GM13976 (cell line): Measurements from ENCODE around the gene CTAG1B.

Experiments
- DNase-seq: peaks from one replicate; pipeline ENCODE4 v3.0.0; 2012; ENCODE audit warnings: low spot score
- in situ Hi-C: fragments of 300-500 bp; cut with MboI; formaldehyde crosslinking; loops from one replicate; pipeline ENCODE4 v1.12.0; 2022; ENCODE audit warnings: low sequenced_read_pairs, mixed read lengths, inconsistent platforms; ENCODE audit not compliant: unreplicated experiment
- TF ChIP-seq, protein P1 (sequence below): IDR thresholded peaks from 2 replicates; pipeline ENCODE4 v1.5.1; 2012; ENCODE audit warnings: borderline replicate concordance, mild to moderate bottlenecking; ENCODE audit not compliant: insufficient read depth; ENCODE audit errors: extremely low read depth, missing control alignments, control extremely low read depth

The CTAG1B gene

DNA sequence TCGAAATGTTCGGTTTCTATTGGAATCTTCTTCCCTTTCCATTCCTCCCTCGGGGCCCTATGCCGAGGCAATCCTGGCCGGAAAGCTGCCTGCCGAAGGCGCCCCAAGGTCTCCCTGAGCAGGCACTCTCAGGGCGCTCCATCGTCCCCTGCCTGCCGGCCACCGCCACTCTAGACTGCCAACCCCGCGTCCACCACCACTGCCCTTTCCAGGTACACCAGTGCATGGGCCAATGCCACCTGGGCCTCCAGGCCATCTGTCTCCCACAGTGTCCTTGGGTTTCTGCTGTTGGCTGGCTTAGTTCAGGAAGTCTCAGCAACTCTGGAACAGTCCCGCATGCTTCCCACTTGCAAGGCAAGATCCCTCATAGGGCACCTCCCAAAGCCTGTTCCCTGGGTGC, 19.6 kb downstream of the CTAG1B start:
- TF ChIP-seq, protein P1, sequence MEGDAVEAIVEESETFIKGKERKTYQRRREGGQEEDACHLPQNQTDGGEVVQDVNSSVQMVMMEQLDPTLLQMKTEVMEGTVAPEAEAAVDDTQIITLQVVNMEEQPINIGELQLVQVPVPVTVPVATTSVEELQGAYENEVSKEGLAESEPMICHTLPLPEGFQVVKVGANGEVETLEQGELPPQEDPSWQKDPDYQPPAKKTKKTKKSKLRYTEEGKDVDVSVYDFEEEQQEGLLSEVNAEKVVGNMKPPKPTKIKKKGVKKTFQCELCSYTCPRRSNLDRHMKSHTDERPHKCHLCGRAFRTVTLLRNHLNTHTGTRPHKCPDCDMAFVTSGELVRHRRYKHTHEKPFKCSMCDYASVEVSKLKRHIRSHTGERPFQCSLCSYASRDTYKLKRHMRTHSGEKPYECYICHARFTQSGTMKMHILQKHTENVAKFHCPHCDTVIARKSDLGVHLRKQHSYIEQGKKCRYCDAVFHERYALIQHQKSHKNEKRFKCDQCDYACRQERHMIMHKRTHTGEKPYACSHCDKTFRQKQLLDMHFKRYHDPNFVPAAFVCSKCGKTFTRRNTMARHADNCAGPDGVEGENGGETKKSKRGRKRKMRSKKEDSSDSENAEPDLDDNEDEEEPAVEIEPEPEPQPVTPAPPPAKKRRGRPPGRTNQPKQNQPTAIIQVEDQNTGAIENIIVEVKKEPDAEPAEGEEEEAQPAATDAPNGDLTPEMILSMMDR, result no peak
- in situ Hi-C loops, result loop anchor here (25.0 kb wide), 2 partner anchors 138 to 238 kb away; partner anchors contain the start of gene SMIM9
- DNase-seq, result no peak

DNA sequence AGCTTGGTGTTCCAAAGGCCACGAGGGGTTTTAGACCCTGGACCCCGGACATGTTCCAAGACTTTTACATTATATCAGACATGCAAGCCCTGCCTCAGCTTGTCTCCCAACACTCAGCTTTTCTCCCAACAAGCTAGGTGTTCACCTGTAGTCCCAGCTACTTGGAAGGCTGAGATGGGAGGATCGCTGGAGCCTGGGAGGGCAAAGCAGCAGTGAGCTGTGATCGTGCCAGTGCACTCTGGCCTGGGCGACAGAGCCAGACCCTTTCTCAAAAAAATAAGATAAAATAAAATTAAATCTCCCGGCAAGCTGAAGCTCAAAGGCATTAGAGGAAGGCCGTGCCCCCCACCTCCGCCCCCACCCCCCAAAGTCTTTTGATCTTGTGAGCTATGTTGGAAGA, 20.4 kb downstream of the CTAG1B start:
- in situ Hi-C loops, result loop anchor here (25.0 kb wide), 2 partner anchors 139 to 239 kb away; partner anchors contain the start of gene SMIM9
- TF ChIP-seq, protein P1, result no peak

DNA sequence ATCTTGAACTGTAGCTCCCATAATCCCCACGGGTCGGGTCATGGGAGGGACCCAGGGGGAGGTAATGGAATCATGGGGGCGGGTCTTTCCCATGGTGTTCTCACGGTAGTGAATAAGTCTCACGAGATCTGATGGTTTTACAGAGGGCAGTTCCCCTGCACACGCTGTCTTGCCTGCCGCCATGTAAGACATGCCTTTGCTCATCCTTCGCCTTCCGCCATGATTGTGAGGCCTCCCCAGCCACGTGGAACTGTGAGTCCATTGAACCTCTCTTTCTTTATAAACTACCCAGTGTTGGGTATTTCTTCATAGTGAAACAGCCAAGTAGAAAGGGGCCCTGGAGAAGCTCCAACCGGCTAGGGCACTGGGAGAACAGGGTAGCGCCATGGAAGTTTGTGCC, 21.9 kb downstream of the CTAG1B start:
- in situ Hi-C loops, result loop anchor here (25.0 kb wide), 2 partner anchors 140 to 240 kb away; partner anchors contain the start of gene SMIM9
- no peak for DNase-seq
- TF ChIP-seq, protein P1, result no peak

More for the DNA sequence above, 20.4 kb downstream of the CTAG1B start:
- DNase-seq, result no peak

DNA sequence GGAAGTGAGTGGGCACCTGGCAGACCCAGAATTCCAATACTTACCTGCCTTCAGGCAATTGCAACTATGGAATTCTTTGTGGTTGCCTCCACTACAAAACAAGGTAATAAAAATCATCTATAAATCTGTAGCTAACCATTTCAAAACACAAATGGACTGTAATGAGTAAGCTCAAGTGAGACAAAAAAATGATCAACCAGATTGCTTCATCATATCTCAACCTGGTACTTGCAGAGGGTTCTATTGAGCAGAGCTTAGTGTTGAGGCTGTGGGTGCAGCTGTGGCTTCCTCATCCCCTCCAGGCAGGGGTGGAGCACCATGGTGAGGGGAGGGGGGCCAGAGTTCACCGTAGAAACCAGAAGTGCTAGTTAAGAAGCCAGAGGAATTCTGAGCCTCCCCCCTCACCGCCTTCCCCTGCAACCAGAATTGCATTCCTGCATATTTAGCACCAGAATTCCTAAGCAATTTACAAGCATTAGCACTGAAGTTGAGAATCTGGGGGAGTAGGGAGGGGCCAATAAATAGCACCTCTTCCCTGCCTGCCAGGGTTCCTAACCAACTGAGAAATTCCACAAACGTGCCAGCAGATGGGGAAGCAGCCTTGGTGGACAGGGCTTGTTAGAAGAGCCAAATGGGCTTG, 22.7 kb downstream of the CTAG1B start:
- TF ChIP-seq, protein P1, result no peak
- in situ Hi-C loops, result loop anchor here (25.0 kb wide), 2 partner anchors 141 to 241 kb away; partner anchors contain the start of gene SMIM9
- no peak for DNase-seq

GRCh38 chrX:154595559-154596249, 23.4 kb downstream of the CTAG1B start:
- in situ Hi-C loops, result loop anchor here (25.0 kb wide), 2 partner anchors 142 to 242 kb away; partner anchors contain the start of gene SMIM9
- TF ChIP-seq, protein P1, result no peak
- no peak for DNase-seq

- DNase-seq, result no peak
- TF ChIP-seq, protein P1, result no peak
- in situ Hi-C loops, result loop anchor here (25.0 kb wide), 2 partner anchors 143 to 243 kb away; partner anchors contain the start of gene SMIM9
These were observed 24.6 kb downstream of the CTAG1B start for GRCh38 chrX:154594491-154594890.
